Adrenal gland (tissue), 12 donors: ENCODE measurements around the gene METTL25B. TPM values are rescaled to one million over a fixed set of nuclear protein-coding genes. Genes with fewer than 3 reads are reported as not detected.

Source experiments
- DNase-seq, 7 donors: peaks; one replicate each; pipeline ENCODE4 v3.0.0-alpha.2; 2019 to 2020
- H3K27ac ChIP-seq, 5 donors: fragments of 200-600 bp; sonication (generic) in 4 of 5; 1 replicate in 3 of 5; 2 replicates in 2 of 5; pipeline versions ENCODE4 v1.5.1 to v1.8.0; 2016 to 2020; ENCODE audit warnings: mild to moderate bottlenecking in 1 of 5
- H3K27me3 ChIP-seq: fragments of 200-600 bp; 2 replicates; pipeline ENCODE4 v1.8.0; 2021
- H3K36me3 ChIP-seq, 2 donors: fragments of 200-600 bp; replicated peaks in 1 of 2; 1 replicate in 1 of 2; 2 replicates in 1 of 2; pipeline versions ENCODE4 v1.5.1 to v1.8.0; 2018 to 2022
- H3K4me1 ChIP-seq, 2 donors: fragments of 200-600 bp; replicated peaks in 1 of 2; 1 replicate in 1 of 2; 2 replicates in 1 of 2; pipeline versions ENCODE4 v1.5.1 to v1.8.0; 2018 to 2021
- H3K4me3 ChIP-seq, 4 donors: fragments of 200-600 bp; sonication (generic) in 3 of 4; one replicate each; pipeline ENCODE4 v1.5.1; 2016 to 2018
- H3K9me3 ChIP-seq, 3 donors: fragments of 200-600 bp; sonication (generic) in 1 of 3; replicated peaks in 1 of 3; 1 replicate in 2 of 3; 2 replicates in 1 of 3; pipeline versions ENCODE4 v1.5.1 to v1.8.0; 2016 to 2021
- CTCF ChIP-seq, 6 experiments: fragments of 450-650 bp in 4 of 6; fragments of 200-600 bp in 2 of 6; sonication (generic) in 1 of 6; IDR thresholded peaks; 1 replicate in 5 of 6; 2 replicates in 1 of 6; pipeline versions ENCODE4 v1.5.1 to v1.8.0; 2016 to 2021; ENCODE audit warnings: antibody characterized with exemption in 6 of 6, mild to moderate bottlenecking in 2 of 6, moderate library complexity in 1 of 6
- POLR2A ChIP-seq, 2 donors: fragments of 450-650 bp; IDR thresholded peaks; one replicate each; pipeline ENCODE4 v1.6.1; 2017; ENCODE audit warnings: antibody characterized with exemption in 2 of 2, mild to moderate bottlenecking in 2 of 2, moderate library complexity in 1 of 2
- WGBS, 4 donors: extraction: QIAGEN DNeasy Blood & Tissue Kit in 2 of 4; methylation state at CpG; one replicate each; pipeline versions ENCODE4 v1.1.5 to v1.1.7; 2013 to 2017; 5-methylcytosine and 5-hydroxymethylcytosine counted together
- intact Hi-C, 2 donors: fragments of 100-400 bp; cut with DNase I; formaldehyde crosslinking; loops; one replicate each; pipeline versions ENCODE4 v1.14.1 to v1.15.0; 2022 to 2023
- polyA plus RNA-seq, 3 donors: library from polyadenylated mRNA; stranded (reverse); fragments of 200-250 nt in 2 of 3; fragments of 350-450 nt in 1 of 3; fragmentation: Illumina TruSeq in 1 of 3; extraction: RNeasy Lipid Tissue Mini Kit (QIAGEN cat#74804) in 1 of 3; gene quantifications; one replicate each; pipeline ENCODE4 v1.2.3, GENCODE V29; 2013 to 2014
- total RNA-seq, 9 donors: library from RNA; depleted of rRNA in 4 of 9; stranded (reverse); fragments of >200 nt in 4 of 9; fragments of 120-200 nt in 1 of 9; fragmentation: NEBNext Ultra II Directional in 1 of 9; extraction: Animal tissue kit (Norgen Biotek cat#: 25700) in 1 of 9; gene quantifications; one replicate each; pipeline versions ENCODE4 v1.1.0 to v1.2.4, GENCODE V29; 2013 to 2023
- donor health status: healthy with polysubstance abuse.
- donor health status: Bipolar disorder and iron deficiency.
- donor health status: DM: yes; HTN: yes; CAD: no.
- donor health status: DM: no; HTN: no; CAD: no.
- donor health status: DM: no; HTN: no; CAD: no.
- donor health status: DM: yes; HTN: yes; CAD: no.

Gene METTL25B
- total and polyA plus RNA-seq, 12 donors = 17.4 to 140 (median 32.5) TPM

GRCh38 chr1:156743367-156744302, 15.4 kb downstream of the METTL25B start:
- H3K9me3 ChIP-seq = no peaks in the 10 kb centered on the region
- H3K36me3 ChIP-seq = peaks cover 0 to 21% of the 10 kb centered on the region in 2 donors
- WGBS, 4 donors = 76 to 80% (median 80%) methylated on average over 12 to 14 of the region's 14 CpGs
- H3K4me3 ChIP-seq = no peak overlapping the region
- peak overlapping the region in 2 of 5 donors; percentile 12 to 98 for H3K27ac ChIP-seq
- intact Hi-C loops = no loop called here
- H3K4me1 ChIP-seq = peaks cover 30 to 42% of the 10 kb centered on the region in 2 donors
- no peaks in the 10 kb centered on the region for H3K27me3 ChIP-seq
- no peak for DNase-seq
- no peak for TF ChIP-seq CTCF (IDR thresholded peaks at IDR 0.05)
- no peak for TF ChIP-seq POLR2A (IDR thresholded peaks at IDR 0.05)

- no peaks in the 10 kb centered on the region for H3K27me3 ChIP-seq
- no peak overlapping the region for H3K4me3 ChIP-seq
- intact Hi-C loops = no loop called here
- H3K36me3 ChIP-seq = peaks cover 0 to 21% of the 10 kb centered on the region in 2 donors
- DNase-seq = no peak
- peak overlapping the region in 2 of 5 donors; percentile 98 for H3K27ac ChIP-seq
- WGBS, 4 donors = 66 to 84% (median 80%) methylated on average over 7 to 12 of the region's 12 CpGs
- peaks cover 37 to 49% of the 10 kb centered on the region in 2 donors for H3K4me1 ChIP-seq
- no peaks in the 10 kb centered on the region for H3K9me3 ChIP-seq
- TF ChIP-seq CTCF (IDR thresholded peaks at IDR 0.05) = no peak
- no peak for TF ChIP-seq POLR2A (IDR thresholded peaks at IDR 0.05)
Observed at GRCh38 chr1:156744344-156744743, 16.1 kb downstream of the METTL25B start.

GRCh38 chr1:156744786-156745419, 16.6 kb downstream of the METTL25B start:
- 80 to 93% (median 83%) methylated on average over 2 to 14 of the region's 14 CpGs for WGBS, 4 donors
- intact Hi-C loops = no loop called here
- no peaks in the 10 kb centered on the region for H3K9me3 ChIP-seq
- no peak for DNase-seq
- H3K4me3 ChIP-seq = no peak overlapping the region
- H3K36me3 ChIP-seq = peaks cover 0 to 21% of the 10 kb centered on the region in 2 donors
- TF ChIP-seq POLR2A (IDR thresholded peaks at IDR 0.05) (no peak), CTCF (IDR thresholded peaks at IDR 0.05) (no peak)
- no peaks in the 10 kb centered on the region for H3K27me3 ChIP-seq
- peaks cover 42 to 54% of the 10 kb centered on the region in 2 donors for H3K4me1 ChIP-seq
- peak overlapping the region in 2 of 5 donors; percentile 98 for H3K27ac ChIP-seq

GRCh38 chr1:156745881-156746280, 17.6 kb downstream of the METTL25B start:
- intact Hi-C loops = no loop called here
- WGBS, 4 donors = 48 to 63% (median 52%) methylated on average over 3 of the region's 3 CpGs
- H3K4me3 ChIP-seq = peak overlapping the region in 1 of 4 donors; percentile 93
- H3K27me3 ChIP-seq = no peaks in the 10 kb centered on the region
- peaks cover 47 to 56% of the 10 kb centered on the region in 2 donors for H3K4me1 ChIP-seq
- DNase-seq = no peak
- TF ChIP-seq POLR2A (IDR thresholded peaks at IDR 0.05) (no peak), CTCF (IDR thresholded peaks at IDR 0.05) (no peak)
- no peaks in the 10 kb centered on the region for H3K9me3 ChIP-seq
- peak overlapping the region; percentile 92 to 98 (median 97) for H3K27ac ChIP-seq
- H3K36me3 ChIP-seq = peaks cover 0 to 21% of the 10 kb centered on the region in 2 donors
